Stimulated activated CD8-positive, alpha-beta memory T cell treated with anti-CD3 and anti-CD28 coated beads, Interleukin-4, amount 100 ng/mL, for 48 hours (primary cell): ENCODE results near the gene LASP1.
"Not testable (repeated sequence)": the region's sequence is repeated elsewhere in the genome, so short reads cannot be mapped to it uniquely, and the experiment has no call there.

Source experiments
- DNase-seq: peaks from one replicate; pipeline ENCODE4 v3.0.0-alpha.2; 2020

LASP1 gene

DNA sequence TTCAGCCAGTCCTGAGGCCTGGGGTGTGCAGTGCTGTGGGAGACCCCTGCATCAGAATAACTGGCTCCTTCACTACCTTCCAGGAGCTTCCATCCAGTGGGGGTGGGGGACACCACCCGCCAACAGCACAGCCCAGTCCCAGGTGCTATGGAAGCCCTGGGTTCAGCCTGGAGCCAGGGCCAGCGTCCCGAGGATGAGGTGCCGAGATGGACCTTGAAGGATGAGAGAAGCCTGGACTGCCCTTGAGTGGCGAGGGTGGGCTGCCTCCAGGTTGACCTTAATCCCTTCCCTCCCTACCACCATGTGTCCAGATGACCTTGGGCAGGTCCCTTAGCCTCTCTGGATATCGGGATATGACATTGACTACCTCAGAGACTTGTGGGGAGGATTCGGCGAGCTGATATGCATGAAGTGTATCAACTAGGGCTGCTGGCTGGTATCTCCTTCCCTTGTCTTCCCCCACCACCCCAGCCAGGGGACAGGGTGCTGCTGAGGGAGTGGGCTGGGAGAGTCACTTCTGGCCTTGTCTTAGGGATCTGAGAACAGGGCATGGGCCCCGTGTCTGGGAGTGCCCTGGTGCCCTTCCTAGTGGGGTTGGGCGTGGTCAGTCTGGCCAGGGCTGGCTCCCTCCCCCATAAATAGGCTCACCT, 41.3 kb downstream of the LASP1 start:
- peak; percentile 18 for DNase-seq

DNA sequence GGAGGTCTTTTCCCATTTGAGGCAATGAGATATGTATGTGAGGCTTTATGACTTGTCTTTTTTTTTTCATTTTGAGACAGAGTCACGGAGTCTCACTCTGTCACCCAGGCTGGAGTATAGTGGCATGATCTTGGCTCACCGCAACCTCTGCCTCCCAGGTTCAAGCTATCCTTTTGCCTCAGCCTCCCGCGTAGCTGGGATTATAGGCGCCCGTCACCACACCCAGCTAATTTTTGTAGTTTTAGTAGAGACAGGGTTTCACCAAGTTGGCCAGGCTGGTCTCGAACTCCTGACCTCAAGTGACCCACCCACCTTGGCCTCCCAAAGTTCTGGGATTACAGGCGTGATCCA, 41.8 kb downstream of the LASP1 start:
- DNase-seq: not testable (repeated sequence)

DNA sequence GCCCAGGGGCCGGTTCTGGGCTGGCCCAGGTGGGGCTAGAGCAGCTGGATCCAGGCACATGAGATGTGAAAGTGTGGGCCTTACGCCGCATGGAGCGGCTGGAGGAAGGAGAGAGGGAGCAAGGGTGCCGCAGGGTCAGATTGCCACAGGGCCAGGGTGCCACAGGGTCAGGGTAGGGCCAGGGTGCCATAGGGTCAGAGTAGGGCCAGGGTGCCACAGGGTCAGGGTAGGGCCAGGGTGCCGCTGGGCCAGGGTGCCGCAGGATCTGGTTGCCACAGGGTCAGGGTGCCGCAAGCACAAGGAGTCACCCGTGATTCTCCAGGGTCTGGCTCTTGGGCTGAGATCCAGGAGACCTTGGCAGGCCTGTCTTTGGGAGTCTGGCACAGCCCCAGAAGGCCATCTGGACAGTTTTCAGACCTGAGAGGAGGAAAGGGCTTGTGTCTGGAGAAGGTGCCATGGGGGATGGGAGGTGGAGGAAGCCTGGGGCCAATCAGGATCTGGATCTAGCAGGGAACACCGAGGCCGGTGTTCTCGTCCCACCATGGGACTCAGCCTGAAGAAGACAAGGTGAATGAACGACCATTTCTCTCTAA, 42.5 kb downstream of the LASP1 start:
- peak; percentile 13 for DNase-seq

DNA sequence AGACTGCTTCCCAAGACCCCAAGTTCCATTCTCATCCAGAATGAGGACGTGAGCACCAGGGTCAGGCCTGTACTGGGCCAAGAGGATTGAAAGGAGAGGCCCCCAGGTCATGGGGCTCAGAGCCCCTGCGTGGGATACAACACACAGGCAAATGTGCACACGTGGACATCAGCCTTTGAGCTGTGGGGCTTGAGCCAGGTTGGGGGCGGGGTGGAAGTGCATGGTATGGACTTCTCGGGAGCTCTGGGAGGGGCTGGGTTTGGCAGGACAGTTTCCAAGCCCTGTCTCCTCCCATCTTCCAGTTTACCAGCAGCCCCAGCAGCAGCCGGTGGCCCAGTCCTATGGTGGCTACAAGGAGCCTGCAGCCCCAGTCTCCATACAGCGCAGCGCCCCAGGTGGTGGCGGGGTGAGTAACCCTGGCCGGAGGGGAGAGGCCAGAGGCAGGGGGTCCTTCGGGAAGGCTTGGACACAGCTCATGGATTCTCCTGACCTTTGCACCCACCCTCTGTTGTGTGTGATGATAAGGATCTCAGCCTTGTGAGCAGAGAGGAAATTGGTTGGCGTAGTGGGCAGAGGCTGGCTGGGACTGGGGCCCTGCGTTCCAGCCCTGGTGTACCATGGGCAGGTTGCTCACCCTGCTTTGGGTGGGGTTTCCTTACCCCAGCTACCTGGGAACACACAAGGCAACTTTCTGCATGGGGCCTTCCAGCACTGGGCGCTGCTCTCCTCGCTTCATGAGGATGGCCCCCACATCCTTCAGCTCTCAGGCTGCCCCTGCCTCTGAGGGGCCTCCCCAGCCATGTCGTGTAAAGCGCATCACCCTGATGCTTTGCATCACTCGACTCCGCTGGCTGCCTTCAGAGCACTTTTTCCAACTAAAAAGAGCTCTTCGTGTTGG, 45.1 kb downstream of the LASP1 start:
- DNase-seq: peak; percentile 23

DNA sequence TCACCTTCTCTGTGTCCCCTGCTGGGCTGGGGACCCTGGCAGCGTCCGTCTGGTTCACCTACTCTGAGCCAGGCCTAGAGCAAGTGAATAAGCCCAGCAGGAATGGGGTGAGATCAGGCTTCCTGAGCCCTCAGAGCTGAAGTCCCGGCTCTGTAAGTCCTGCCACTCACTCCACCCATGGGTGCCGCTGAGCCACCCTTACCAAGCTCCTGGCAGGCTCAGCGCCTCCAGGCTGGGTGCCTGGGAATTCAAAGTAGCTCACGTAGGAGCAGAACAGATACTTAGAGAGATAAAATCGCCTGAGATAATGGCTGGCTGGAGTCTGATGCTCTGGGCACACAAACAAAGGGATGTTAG, 45.8 kb downstream of the LASP1 start:
- no peak for DNase-seq

DNA sequence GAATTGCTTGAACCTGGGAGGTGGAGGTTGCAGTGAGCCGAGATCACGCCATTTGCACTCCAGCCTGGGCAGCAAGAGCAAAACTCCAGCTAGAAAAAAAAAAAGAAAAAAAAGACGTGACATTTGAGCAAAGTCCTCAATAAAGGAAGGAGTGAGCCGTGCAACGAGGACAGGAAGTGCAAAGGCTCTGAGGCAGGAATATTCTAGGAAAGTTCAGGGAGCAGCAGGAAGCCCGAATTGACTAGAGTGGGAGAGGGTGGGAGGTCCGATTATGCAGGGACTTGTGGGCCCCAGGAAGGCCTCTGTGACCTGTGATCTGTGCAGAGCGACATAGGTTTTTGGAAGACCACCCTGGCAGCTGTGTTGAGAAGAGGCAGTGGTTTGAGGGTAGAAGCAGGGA, 46.9 kb downstream of the LASP1 start:
- DNase-seq: peak; percentile 8

DNA sequence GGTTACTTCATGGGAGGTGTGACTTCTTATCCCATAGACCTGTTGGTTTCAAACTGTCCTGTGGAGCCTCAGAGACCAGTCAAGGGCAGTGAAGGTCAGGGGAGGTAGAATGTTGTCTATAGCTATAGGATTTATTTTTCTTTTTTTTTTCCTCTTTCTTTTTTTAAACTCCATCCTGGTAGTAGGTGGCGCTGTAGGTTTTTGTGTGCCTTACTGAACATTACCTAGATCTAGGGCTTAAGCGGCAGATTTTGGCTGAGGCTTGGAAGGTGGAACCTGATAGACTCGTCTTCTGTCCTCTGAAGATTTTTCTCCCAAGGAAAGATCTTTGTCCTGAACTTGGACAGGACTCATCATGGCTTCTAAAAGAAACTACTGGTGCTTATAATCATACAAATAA, 47.4 kb downstream of the LASP1 start:
- peak; percentile 18 for DNase-seq

DNA sequence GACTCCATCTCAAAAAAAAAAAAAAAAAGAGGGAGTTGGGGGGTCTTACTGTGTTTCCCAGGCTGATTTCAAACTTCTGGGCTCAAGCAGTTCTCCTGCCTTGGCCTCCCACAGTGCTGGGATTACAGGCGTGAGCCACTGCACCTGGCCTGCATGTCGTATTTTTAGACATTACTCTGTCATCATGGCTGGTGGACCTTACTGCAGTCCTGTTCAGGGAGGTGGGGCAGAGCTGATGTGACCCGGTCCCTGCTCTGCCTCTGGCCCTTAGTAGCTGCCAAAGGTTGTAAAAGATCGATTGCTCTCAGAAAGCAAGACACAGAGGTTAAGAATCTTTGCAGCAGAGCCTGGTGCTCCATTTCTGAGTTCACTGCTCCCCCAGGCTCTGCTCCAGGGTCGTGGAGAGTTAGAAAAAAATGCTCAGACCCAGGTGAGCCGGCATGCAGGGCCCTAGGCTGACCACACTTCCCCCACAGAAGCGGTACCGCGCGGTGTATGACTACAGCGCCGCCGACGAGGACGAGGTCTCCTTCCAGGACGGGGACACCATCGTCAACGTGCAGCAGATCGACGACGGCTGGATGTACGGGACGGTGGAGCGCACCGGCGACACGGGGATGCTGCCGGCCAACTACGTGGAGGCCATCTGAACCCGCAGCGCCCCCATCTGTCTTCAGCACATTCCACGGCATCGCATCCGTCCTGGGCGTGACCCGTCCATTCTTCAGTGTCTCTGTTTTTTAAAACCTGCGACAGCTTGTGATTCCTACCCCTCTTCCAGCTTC, 48.5 kb downstream of the LASP1 start:
- peak; percentile 23 for DNase-seq

DNA sequence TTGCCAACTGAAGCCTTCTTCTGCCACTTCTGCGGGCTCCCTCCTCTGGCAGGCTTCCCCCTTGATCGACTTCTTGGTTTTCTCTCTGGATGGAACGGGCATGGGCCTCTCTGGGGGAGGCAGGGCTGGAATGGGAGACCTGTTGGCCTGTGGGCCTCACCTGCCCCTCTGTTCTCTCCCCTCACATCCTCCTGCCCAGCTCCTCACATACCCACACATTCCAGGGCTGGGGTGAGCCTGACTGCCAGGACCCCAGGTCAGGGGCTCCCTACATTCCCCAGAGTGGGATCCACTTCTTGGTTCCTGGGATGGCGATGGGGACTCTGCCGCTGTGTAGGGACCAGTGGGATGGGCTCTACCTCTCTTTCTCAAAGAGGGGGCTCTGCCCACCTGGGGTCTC, 49.1 kb downstream of the LASP1 start:
- peak; percentile 10 for DNase-seq

DNA sequence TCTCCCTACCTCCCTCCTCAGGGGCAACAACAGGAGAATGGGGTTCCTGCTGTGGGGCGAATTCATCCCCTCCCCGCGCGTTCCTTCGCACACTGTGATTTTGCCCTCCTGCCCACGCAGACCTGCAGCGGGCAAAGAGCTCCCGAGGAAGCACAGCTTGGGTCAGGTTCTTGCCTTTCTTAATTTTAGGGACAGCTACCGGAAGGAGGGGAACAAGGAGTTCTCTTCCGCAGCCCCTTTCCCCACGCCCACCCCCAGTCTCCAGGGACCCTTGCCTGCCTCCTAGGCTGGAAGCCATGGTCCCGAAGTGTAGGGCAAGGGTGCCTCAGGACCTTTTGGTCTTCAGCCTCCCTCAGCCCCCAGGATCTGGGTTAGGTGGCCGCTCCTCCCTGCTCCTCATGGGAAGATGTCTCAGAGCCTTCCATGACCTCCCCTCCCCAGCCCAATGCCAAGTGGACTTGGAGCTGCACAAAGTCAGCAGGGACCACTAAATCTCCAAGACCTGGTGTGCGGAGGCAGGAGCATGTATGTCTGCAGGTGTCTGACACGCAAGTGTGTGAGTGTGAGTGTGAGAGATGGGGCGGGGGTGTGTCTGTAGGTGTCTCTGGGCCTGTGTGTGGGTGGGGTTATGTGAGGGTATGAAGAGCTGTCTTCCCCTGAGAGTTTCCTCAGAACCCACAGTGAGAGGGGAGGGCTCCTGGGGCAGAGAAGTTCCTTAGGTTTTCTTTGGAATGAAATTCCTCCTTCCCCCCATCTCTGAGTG, 49.6 kb downstream of the LASP1 start:
- DNase-seq: peak; percentile 19

DNA sequence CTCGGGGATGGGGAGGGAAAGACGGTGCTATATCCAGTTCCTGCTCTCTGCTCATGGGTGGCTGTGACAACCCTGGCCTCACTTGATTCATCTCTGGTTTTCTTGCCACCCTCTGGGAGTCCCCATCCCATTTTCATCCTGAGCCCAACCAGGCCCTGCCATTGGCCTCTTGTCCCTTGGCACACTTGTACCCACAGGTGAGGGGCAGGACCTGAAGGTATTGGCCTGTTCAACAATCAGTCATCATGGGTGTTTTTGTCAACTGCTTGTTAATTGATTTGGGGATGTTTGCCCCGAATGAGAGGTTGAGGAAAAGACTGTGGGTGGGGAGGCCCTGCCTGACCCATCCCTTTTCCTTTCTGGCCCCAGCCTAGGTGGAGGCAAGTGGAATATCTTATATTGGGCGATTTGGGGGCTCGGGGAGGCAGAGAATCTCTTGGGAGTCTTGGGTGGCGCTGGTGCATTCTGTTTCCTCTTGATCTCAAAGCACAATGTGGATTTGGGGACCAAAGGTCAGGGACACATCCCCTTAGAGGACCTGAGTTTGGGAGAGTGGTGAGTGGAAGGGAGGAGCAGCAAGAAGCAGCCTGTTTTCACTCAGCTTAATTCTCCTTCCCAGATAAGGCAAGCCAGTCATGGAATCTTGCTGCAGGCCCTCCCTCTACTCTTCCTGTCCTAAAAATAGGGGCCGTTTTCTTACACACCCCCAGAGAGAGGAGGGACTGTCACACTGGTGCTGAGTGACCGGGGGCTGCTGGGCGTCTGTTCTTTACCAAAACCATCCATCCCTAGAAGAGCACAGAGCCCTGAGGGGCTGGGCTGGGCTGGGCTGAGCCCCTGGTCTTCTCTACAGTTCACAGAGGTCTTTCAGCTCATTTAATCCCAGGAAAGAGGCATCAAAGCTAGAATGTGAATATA, 50.8 kb downstream of the LASP1 start:
- DNase-seq: peak; percentile 18

DNA sequence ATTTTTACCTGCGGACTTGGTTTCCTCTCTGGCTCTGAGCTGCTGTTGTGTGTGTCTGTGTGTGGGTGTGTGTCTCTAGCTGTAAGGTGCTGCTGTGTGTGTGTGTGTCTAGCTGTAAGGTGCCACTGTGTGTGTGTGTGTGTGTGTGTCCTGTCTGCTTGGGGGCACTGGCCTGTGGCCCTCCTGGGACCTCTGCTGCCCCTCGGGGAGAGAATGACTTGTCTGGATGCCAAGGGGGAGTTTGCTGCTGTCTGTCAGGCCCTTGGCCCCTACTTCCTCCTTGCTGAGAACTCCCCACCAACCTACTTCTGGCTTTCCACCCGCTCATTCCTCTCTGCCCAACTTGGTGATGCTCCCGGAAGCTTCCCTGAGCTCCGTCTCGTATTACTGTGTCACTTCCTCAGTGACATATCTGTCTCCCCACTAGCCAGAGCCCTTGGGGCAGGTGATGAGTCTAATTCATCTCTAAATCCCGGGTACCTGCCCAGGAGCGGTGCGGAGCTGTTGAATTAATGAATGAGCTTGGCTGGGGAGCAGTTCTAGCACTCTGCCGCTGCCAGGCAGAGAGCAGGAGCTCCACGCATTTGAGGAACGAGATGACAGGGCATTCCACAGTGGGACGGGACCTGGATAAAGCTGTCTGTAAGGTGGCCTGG, 52.0 kb downstream of the LASP1 start:
- DNase-seq: peak; percentile 23

DNA sequence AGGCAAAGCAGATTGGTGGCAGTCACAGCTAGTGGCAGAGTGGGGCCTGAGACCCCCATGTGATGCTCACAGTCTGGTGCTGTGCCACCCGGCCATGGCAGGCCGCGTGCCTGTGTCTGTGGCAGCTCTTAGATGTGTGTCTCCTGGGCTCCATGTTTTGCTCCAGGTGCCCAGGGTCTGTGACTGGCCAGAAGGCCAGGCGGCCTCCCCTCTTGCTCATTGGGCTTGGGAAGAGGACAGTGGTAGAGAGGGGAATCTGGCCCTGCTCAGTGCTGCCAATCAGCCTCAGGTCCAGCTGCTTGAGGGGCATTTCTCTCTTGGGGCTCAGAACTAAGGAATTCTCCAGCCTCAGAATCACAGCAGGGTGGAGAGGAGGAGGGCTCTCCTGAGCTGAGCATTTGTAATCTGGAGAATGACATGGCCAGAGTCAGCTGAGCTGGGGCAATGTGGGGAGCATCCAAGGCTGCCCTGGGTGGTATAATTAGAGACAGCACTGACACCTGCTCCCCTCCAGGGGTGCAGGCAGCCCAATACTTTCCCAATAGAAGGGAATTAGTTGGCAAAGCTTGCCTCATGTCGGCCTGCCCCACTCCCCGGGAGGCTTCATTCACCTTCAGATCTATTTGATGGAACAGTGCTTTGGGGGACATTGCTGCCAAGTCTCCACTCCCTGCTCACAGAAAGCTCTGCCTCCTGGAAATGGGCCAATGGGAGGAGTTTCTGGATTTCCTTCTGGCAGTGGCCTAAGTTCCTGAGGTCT, 52.9 kb downstream of the LASP1 start:
- peak; percentile 24 for DNase-seq

DNA sequence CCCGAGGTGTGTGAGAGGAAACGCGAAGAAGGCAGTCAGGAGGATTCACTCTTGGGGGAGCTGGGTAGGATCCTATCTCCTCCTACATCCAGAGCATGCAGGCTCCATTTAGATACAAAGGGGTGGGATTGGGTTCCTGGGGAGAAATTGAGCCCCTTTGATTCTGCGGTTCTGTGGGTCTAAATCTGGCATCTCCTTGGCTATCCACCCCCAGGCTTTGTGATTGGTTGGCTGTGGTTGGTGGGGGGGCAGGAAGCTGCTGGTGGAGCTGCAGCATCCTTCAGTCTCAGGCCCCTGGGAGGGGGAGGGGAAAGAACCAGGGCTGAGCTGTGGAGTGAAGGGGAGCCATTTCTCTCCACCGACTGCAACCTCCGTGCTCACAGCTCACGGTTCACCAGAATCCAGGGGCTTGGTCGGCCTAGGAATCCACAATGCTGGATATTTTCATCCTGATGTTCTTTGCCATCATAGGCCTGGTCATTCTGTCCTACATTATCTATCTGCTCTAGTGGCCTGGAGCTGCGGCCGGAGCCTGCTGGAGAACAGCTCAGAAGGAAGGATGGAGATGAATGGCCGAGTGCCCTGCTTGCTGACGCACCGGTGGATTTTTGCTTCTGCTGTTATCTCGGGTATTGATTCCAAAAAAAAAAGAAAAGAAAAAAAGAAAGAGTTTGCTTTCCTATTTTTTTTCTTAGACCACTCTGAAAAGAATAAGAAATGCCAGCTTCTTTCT, 55.6 kb downstream of the LASP1 start, which contains the start of gene LASP1NB:
Gene LASP1NB, plus strand, starts transcription at position 352 of the 733 bp plus-strand sequence.
- DNase-seq: peak; percentile 73

DNA sequence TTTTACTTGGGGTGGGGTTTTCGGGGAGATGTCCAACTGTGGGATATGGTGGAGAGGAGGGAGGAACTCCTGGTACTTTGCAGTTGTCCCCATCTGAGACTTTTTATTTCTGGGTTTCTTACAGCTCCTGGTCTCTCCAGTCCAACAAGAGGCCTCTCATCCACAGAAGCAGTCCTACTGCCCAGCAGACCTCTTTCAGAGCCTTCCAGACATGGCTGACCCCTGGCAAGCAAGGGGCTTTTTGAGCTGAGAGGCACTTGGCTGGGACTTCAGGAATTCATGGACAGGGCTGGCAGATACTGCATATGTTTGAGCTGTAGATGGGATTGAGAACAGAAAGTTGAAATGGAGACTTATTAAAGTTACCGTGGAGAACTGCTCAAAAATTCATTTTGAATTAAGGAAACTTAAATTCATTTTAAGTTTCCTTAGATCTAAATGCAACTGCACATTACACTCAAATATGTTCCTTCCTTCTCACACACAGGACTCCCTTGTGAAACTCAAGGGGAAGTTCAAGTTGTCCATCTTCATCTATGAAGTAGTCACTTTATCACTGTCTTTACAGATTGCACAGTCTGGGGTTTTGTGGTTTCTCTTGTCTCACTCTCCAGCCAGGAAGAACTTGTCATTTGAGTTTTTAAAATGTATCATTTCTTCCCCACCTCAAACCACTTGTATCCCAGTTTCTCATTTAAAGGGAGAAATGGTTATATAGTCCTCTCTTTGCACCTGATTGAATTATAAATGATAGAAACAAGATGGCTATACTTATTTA, 56.6 kb downstream of the LASP1 start:
- DNase-seq: peak; percentile 23

DNA sequence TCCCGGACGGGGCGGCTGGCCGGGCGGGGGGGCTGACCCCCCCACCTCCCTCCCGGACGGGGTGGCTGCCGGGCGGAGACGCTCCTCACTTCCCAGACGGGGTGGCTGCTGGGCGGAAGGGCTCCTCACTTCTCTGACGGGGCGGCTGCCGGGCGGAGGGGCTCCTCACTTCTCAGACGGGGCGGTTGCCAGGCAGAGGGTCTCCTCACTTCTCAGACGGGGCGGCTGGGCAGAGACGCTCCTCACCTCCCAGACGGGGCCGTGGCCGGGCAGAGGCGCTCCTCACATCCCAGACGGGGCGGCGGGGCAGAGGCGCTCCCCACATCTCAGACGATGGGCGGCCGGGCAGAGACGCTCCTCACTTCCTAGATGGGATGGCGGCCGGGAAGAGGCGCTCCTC, 60.9 kb downstream of the LASP1 start:
- not testable (repeated sequence) for DNase-seq

DNA sequence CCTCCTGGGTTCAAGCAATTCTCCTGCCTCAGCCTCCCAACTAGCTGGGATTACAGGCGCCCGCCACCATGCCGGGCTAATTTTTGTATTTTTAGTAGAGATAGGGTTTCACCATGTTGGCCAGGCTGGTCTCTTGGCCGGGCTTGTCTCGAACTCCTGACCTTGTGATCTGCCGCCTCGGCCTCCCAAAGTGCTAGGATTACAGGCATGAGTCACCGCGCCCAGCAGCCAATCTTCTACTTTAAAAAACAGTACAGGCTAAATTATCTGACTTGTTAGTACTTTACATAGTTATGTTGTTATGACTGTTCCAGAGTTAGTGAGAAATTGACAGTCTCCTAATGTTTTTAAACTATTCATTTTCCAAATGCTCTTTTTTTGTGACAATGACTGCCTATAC, 64.1 kb downstream of the LASP1 start:
- DNase-seq: not testable (repeated sequence)

DNA sequence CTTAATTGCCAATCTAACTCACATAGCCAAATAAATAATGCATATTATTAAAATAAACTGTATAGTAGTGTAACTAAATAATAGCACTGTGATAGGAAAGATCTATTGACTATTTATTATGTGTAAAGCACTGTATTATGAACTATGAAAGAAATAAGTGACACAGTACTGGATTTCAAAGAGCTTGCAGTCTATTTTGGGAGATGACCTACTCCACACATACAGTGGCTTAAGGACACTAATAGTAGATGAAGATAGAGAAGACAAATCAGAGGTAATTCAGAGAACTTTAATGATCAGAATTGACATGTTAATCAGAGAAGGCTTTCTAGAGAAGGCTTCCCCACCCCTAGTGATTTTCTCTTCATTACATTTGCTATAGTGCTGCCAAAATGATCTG, 70.1 kb downstream of the LASP1 start:
- DNase-seq: no peak
